GM23248 (cell line): ENCODE data around the gene MYLK.

Experiments
- EZH2 ChIP-seq: fragments of 200-600 bp; sonication (generic); IDR thresholded peaks from 2 replicates; pipeline ENCODE4 v1.6.1; 2018; ENCODE audit warnings: antibody characterized with exemption, mild to moderate bottlenecking; ENCODE audit not compliant: insufficient read depth, poor library complexity, severe bottlenecking
- EZH2phosphoT487 ChIP-seq: fragments of 200-600 bp; sonication (generic); IDR thresholded peaks from 2 replicates; pipeline ENCODE4 v1.6.1; 2018; ENCODE audit warnings: antibody characterized with exemption, moderate library complexity, mild to moderate bottlenecking, low read depth; ENCODE audit not compliant: insufficient read depth

GRCh38 chr3:123788710-123789109 lies 95.4 kb downstream of the MYLK start:
- TF ChIP-seq EZH2 (no peak), EZH2phosphoT487 (no peak)
